H1 (cell line): ENCODE results near the gene SLC2A13. TPM values are rescaled to one million over a fixed set of nuclear protein-coding genes. Genes with fewer than 3 reads are reported as not detected.

Experiments
- CTCF ChIA-PET: fragments of 300-600 bp; sonication (Branson Sonifier 250); formaldehyde crosslinking; loops from one replicate; lab custom pipeline; 2021; ENCODE audit not compliant: partially characterized antibody; lab: Charles Lee
- POLR2A ChIA-PET: fragments of 300-600 bp; sonication (Branson Sonifier 250); formaldehyde crosslinking; loops from one replicate; lab custom pipeline; 2021; ENCODE audit warnings: inconsistent platforms; ENCODE audit not compliant: partially characterized antibody; lab: Charles Lee
- DNase-seq, 2 experiments: peaks; one replicate each; pipeline versions ENCODE4 v3.0.0 to v3.0.0-alpha.2; 2010 to 2022; ENCODE audit warnings: low spot score in 2 of 2, low read depth in 1 of 2, mixed read lengths in 1 of 2
- FAIRE-seq: peaks from 2 replicates; lab custom pipeline; 2011; peaks lifted over from hg19 to GRCh38; lab: Jason Lieb, UNC
- H2AFZ ChIP-seq: 2 replicates; pipeline ENCODE4 v1.8.1; 2012; ENCODE audit warnings: low read length, inconsistent platforms
- H2AK5ac ChIP-seq: 2 replicates; pipeline ENCODE4 v1.6.1; 2013; ENCODE audit warnings: low read depth, low read length
- H2BK120ac ChIP-seq: replicated peaks from 2 replicates; pipeline ENCODE3; 2013; ENCODE audit warnings: low read depth, low read length, inconsistent platforms
- H2BK12ac ChIP-seq: 2 replicates; pipeline ENCODE4 v1.6.1; 2013; ENCODE audit warnings: low read depth, low read length
- H2BK15ac ChIP-seq: 2 replicates; pipeline ENCODE4 v1.6.1; 2013; ENCODE audit warnings: low read length
- H2BK20ac ChIP-seq: 2 replicates; pipeline ENCODE4 v1.6.1; 2013; ENCODE audit warnings: low read length
- H2BK5ac ChIP-seq: 2 replicates; pipeline ENCODE4 v1.6.1; 2013; ENCODE audit warnings: low read depth, low read length
- H3K14ac ChIP-seq: 2 replicates; pipeline ENCODE4 v1.6.1; 2013; ENCODE audit warnings: inconsistent platforms; ENCODE audit not compliant: insufficient read length
- H3K18ac ChIP-seq: 2 replicates; pipeline ENCODE4 v1.6.1; 2013; ENCODE audit warnings: low read length; ENCODE audit errors: extremely low read depth
- H3K23ac ChIP-seq: 2 replicates; pipeline ENCODE4 v1.6.1; 2013; ENCODE audit warnings: inconsistent platforms; ENCODE audit not compliant: insufficient read length
- H3K23me2 ChIP-seq: 2 replicates; pipeline ENCODE4 v1.6.1; 2013; ENCODE audit warnings: low read depth, low read length
- H3K27ac ChIP-seq: 2 replicates; pipeline ENCODE4 v1.6.1; 2011; ENCODE audit warnings: low read depth, low read length, inconsistent platforms
- H3K27me3 ChIP-seq, 4 experiments: replicated peaks in 1 of 4; 1 replicate in 1 of 4; 2 replicates in 3 of 4; pipeline versions ENCODE4 v1.6.1 to v1.8.1; 2011 to 2013; ENCODE audit warnings: low read length in 3 of 4, mild to moderate bottlenecking in 3 of 4, inconsistent platforms in 2 of 4, mixed read lengths in 2 of 4, moderate library complexity in 1 of 4; ENCODE audit not compliant: control insufficient read depth in 3 of 4, insufficient read depth in 3 of 4; ENCODE audit errors: extremely low read depth in 1 of 4
- H3K36me3 ChIP-seq, 4 experiments: 2 replicates each; pipeline versions ENCODE4 v1.6.1 to v1.8.1; 2011 to 2013; ENCODE audit warnings: mild to moderate bottlenecking in 4 of 4, low read length in 3 of 4, moderate library complexity in 2 of 4, control low read depth in 1 of 4, inconsistent platforms in 1 of 4; ENCODE audit not compliant: insufficient read depth in 4 of 4, control insufficient read depth in 2 of 4
- H3K4ac ChIP-seq: replicated peaks from 2 replicates; pipeline ENCODE3; 2013; ENCODE audit warnings: low read length, low read depth, mixed read lengths, inconsistent platforms; ENCODE audit not compliant: insufficient read length
- H3K4me1 ChIP-seq, 4 experiments: replicated peaks in 1 of 4; 1 replicate in 1 of 4; 2 replicates in 3 of 4; pipeline versions ENCODE4 v1.6.1 to v1.8.1; 2011 to 2013; ENCODE audit warnings: low read length in 3 of 4, inconsistent platforms in 2 of 4, mixed read lengths in 1 of 4; ENCODE audit not compliant: insufficient read depth in 4 of 4, control insufficient read depth in 3 of 4
- H3K4me2 ChIP-seq, 2 experiments: 2 replicates each; pipeline versions ENCODE4 v1.6.1 to v1.8.1; 2011 to 2013; ENCODE audit warnings: low read depth in 2 of 2, low read length in 2 of 2, control low read depth in 1 of 2, inconsistent platforms in 1 of 2, mild to moderate bottlenecking in 1 of 2; ENCODE audit not compliant: insufficient read depth in 1 of 2
- H3K4me3 ChIP-seq, 4 experiments: fragments of 200-600, 300-600 bp in 1 of 4; sonication (generic), shearing (Covaris generic), sonication (Bioruptor Twin) in 1 of 4; 2 replicates each; pipeline versions ENCODE4 v1.5.1 to v1.8.1; 2011 to 2016; ENCODE audit warnings: low read length in 4 of 4, low read depth in 3 of 4, control low read depth in 2 of 4, inconsistent platforms in 2 of 4, mild to moderate bottlenecking in 2 of 4, mixed read lengths in 1 of 4, moderate library complexity in 1 of 4; ENCODE audit not compliant: insufficient read depth in 2 of 4; ENCODE audit errors: extremely low read depth in 1 of 4
- H3K56ac ChIP-seq: replicated peaks from 2 replicates; pipeline ENCODE3; 2013; ENCODE audit warnings: low read depth, mild to moderate bottlenecking, mixed read lengths, low read length, inconsistent platforms; ENCODE audit not compliant: insufficient read length
- H3K79me1 ChIP-seq: 2 replicates; pipeline ENCODE4 v1.6.1; 2013; ENCODE audit warnings: low read depth, low read length, control low read depth
- H3K79me2 ChIP-seq, 2 experiments: 2 replicates each; pipeline versions ENCODE4 v1.6.1 to v1.8.1; 2012 to 2013; ENCODE audit warnings: low read length in 2 of 2, mild to moderate bottlenecking in 2 of 2, inconsistent platforms in 1 of 2; ENCODE audit not compliant: insufficient read depth in 2 of 2, control insufficient read depth in 1 of 2
- H3K9ac ChIP-seq, 4 experiments: replicated peaks in 1 of 4; 1 replicate in 1 of 4; 2 replicates in 3 of 4; pipeline versions ENCODE4 v1.6.1 to v1.8.1; 2011 to 2013; ENCODE audit warnings: low read depth in 3 of 4, low read length in 3 of 4, control low read depth in 2 of 4, mild to moderate bottlenecking in 2 of 4, moderate library complexity in 2 of 4, inconsistent platforms in 1 of 4; ENCODE audit errors: extremely low read depth in 1 of 4
- H3K9me3 ChIP-seq, 2 experiments: 2 replicates each; pipeline versions ENCODE4 v1.6.1 to v1.8.1; 2012 to 2013; ENCODE audit warnings: mild to moderate bottlenecking in 2 of 2, moderate library complexity in 2 of 2, control low read depth in 1 of 2, inconsistent platforms in 1 of 2, low read depth in 1 of 2, low read length in 1 of 2, mixed read lengths in 1 of 2; ENCODE audit not compliant: insufficient read depth in 2 of 2
- H4K20me1 ChIP-seq, 2 experiments: replicated peaks in 1 of 2; 2 replicates each; pipeline versions ENCODE3 to v1.8.1; 2011 to 2013; ENCODE audit warnings: inconsistent platforms in 2 of 2, low read length in 2 of 2, mild to moderate bottlenecking in 1 of 2; ENCODE audit not compliant: insufficient read depth in 2 of 2, control insufficient read depth in 1 of 2
- H4K5ac ChIP-seq: 2 replicates; pipeline ENCODE4 v1.6.1; 2013; ENCODE audit warnings: low read length, low read depth, mixed read lengths, inconsistent platforms; ENCODE audit not compliant: insufficient read length
- H4K8ac ChIP-seq: 2 replicates; pipeline ENCODE4 v1.8.0; 2013; ENCODE audit warnings: mild to moderate bottlenecking, moderate library complexity, low read length, inconsistent platforms; ENCODE audit not compliant: insufficient read depth; ENCODE audit errors: extremely low read depth
- H4K91ac ChIP-seq: replicated peaks from 2 replicates; pipeline ENCODE3; 2013; ENCODE audit warnings: low read length, mixed read lengths, inconsistent platforms; ENCODE audit not compliant: insufficient read length
- ASH2L ChIP-seq: fragments of 200-600, 300-600 bp; sonication (generic); IDR thresholded peaks from one replicate; pipeline ENCODE4 v1.7.1; 2017; ENCODE audit warnings: low read length
- CTCF ChIP-seq, 3 experiments: IDR thresholded peaks; 1 replicate in 2 of 3; 2 replicates in 1 of 3; pipeline versions ENCODE4 v1.5.1 to v1.6.1; 2011; ENCODE audit warnings: low read length in 3 of 3, mild to moderate bottlenecking in 3 of 3, inconsistent platforms in 2 of 3, low read depth in 1 of 3, moderate library complexity in 1 of 3; ENCODE audit not compliant: insufficient read depth in 1 of 3; ENCODE audit errors: control extremely low read depth in 1 of 3
- NRF1 ChIP-seq: IDR thresholded peaks from 2 replicates; pipeline ENCODE4 v1.6.1; 2011; ENCODE audit warnings: mild to moderate bottlenecking, low read depth, low read length, improper control_type of control experiment
- WGBS, 2 experiments: shearing (Covaris generic) in 1 of 2; methylation state at CpG; one replicate each; pipeline versions ENCODE4 v1.1.6 to v1.1.7; 2013 to 2015; ENCODE audit warnings: low lambda C conversion rate in 2 of 2, mixed read lengths in 2 of 2, inconsistent platforms in 1 of 2, low coverage in 1 of 2, missing lambda C conversion rate in 1 of 2; ENCODE audit not compliant: insufficient replicate concordance in 2 of 2, insufficient coverage in 1 of 2, insufficient read length in 1 of 2; ENCODE audit errors: extremely low coverage in 1 of 2, missing lambda C conversion rate in 1 of 2; 5-methylcytosine and 5-hydroxymethylcytosine counted together
- polyA plus RNA-seq, 7 experiments: library from polyadenylated mRNA; depleted of rRNA in 3 of 7; stranded (reverse) in 5 of 7; unstranded in 2 of 7; fragments of >200 nt in 5 of 7; fragments of 200-250 nt in 2 of 7; gene quantifications; 1 replicate in 5 of 7; 2 replicates in 1 of 7; 4 replicates in 1 of 7; pipeline versions ENCODE4 v1.2.1 to v1.2.3, GENCODE V29; 2011 to 2013; ENCODE audit warnings: missing spikeins in 2 of 7, mixed read lengths in 2 of 7
- total RNA-seq: library from RNA; stranded (reverse); fragmentation: NEBNext Ultra II Directional; extraction: Animal tissue kit (Norgen Biotek cat#: 25700); gene quantifications from 2 replicates; pipeline ENCODE4 v1.2.1, GENCODE V29; 2021

SLC2A13 gene
- total and polyA plus RNA-seq, 2 of the 8 experiments (the other 6 are each of a cell fraction or from before 2014, with no cell fraction given), result 2.8 to 9.6 TPM

DNA sequence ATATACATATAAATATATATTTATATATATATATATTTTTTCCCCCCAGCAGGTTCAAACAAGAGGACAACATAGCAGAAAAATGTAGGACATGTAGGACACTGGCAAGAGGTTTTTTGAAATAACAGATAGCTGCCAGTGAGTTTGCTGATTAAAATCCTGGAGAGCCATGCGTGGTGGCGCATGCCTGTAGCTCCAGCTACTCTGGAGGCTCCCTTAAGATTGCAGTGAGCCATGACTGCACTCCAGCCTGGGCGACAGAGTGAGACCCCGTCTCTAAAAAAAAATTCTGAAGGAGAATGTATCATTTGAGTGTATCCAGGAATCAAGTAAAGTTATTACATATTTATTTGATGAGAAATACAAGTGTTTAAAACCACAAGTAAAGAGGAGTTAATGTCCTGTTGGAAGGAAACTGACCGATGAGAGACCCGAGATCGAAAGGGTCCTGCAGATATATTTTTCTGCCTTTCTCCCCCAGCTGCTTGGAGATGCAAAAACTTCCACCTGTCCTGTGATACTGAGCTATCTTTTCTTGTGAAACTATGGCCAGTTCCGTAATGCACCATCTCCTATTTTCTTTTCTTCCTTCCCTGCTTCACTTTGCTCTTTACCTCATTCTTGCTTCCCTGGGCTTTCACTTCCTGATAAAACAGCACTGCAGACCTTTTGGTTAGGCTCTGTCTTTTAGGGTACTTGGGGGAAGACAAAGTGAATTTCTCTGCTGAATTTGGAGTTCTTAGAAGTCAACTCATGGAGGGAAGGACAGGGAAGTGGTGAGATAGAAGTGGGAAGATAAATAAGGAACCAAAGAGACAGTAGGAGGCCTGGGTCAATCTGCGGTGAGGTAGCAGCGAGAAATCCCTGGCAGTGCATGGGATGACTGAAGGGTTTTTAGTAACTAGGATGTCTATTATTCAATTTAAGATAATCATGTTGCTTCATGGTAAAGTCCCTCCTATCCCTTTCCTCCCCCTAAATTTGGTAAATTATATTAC lies 41.2 kb upstream of the SLC2A13 start:
- Histone ChIP-seq H4K5ac (no peak overlapping the region), H2BK12ac (no peak overlapping the region), H3K79me2 (no peaks in the 10 kb centered on the region), H2BK15ac (no peak overlapping the region), H4K91ac (no peak overlapping the region), H2BK20ac (no peak overlapping the region), H3K23me2 (no peaks in the 10 kb centered on the region), H3K4me2 (no peak overlapping the region), H3K4me3 (no peak overlapping the region), H3K56ac (no peak overlapping the region), H3K79me1 (no peaks in the 10 kb centered on the region), H3K27me3 (no peaks in the 10 kb centered on the region), H2BK5ac (no peak overlapping the region), H4K8ac (no peak overlapping the region), H3K14ac (no peak overlapping the region), H2AK5ac (no peak overlapping the region), H4K20me1 (no peaks in the 10 kb centered on the region), H3K4me1 (no peaks in the 10 kb centered on the region), H3K9ac (no peak overlapping the region), H2BK120ac (no peak overlapping the region), H3K23ac (no peak overlapping the region), H3K36me3 (no peaks in the 10 kb centered on the region), H3K27ac (no peak overlapping the region), H3K4ac (no peak overlapping the region), H2AFZ (peak overlapping the region; percentile 48; the same call in 1 of the 2 replicates), H3K9me3 (no peaks in the 10 kb centered on the region), H3K18ac (no peak overlapping the region)
- WGBS, 2 experiments, result 92% methylated on average over 10 of the region's 10 CpGs; no CpG with 5 or more reads in 1 of the 2 experiments
- POLR2A ChIA-PET, result no interaction called here
- no peak for TF ChIP-seq ASH2L
- TF ChIP-seq CTCF (IDR thresholded peaks at IDR 0.05; ENCODE audit: control extremely low read depth in 1 of 3, insufficient read depth in 1 of 3, low read depth in 1 of 3, low read length in 3 of 3), result no peak
- no peak for TF ChIP-seq NRF1
- FAIRE-seq (no peak), DNase-seq (no peak)
- CTCF ChIA-PET, result interaction anchor here (0.7 to 1.7 kb wide), 3 partner anchors 18 to 167 kb away, joined by 3 to 7 read pairs (median 4); no protein-coding TSS in a partner anchor
